Cardiac muscle cell (in vitro differentiated cells and primary cell): ENCODE results near the gene ZFP69B. TPM values are rescaled to one million over a fixed set of nuclear protein-coding genes. Genes with fewer than 3 reads are reported as not detected.

ENCODE experiments used
- DNase-seq, 2 donors: peaks; one replicate each; pipeline versions ENCODE4 v3.0.0 to v3.0.0-alpha.2; 2010 to 2017; ENCODE audit warnings: low read depth in 1 of 2, low spot score in 1 of 2
- H3K27ac ChIP-seq: fragments of 200-600 bp; sonication (generic); 2 replicates; pipeline ENCODE4 v1.5.1; 2016
- H3K27me3 ChIP-seq: fragments of 200-600 bp; sonication (generic); 2 replicates; pipeline ENCODE4 v1.6.0; 2016; ENCODE audit warnings: control low read depth
- H3K36me3 ChIP-seq: fragments of 200-600 bp; sonication (generic); 2 replicates; pipeline ENCODE4 v1.5.1; 2016; ENCODE audit warnings: control low read depth
- H3K4me1 ChIP-seq: fragments of 200-600 bp; sonication (generic); 2 replicates; pipeline ENCODE4 v1.8.1; 2017; ENCODE audit warnings: low read depth, mild to moderate bottlenecking, mixed run types
- H3K4me3 ChIP-seq: fragments of 200-600 bp; sonication (generic); 2 replicates; pipeline ENCODE4 v1.5.1; 2016; ENCODE audit warnings: mild to moderate bottlenecking
- H3K9me3 ChIP-seq: fragments of 200-600 bp; sonication (generic); 2 replicates; pipeline ENCODE4 v1.5.1; 2017; ENCODE audit warnings: low read depth, mild to moderate bottlenecking, control low read depth
- polyA plus RNA-seq: library from polyadenylated mRNA; unstranded; fragments of >200 nt; fragmentation: Nextera tagmentation; extraction: Ambion mirVana; gene quantifications from 2 replicates; pipeline ENCODE4 v1.2.1, GENCODE V29; 2016
- total RNA-seq: library from RNA; depleted of rRNA; stranded (reverse); fragments of >200 nt; gene quantifications from 2 replicates; pipeline ENCODE4 v1.2.3, GENCODE V29; 2016
- TF ChIP-seq, protein P1 (sequence below): IDR thresholded peaks from 2 replicates; pipeline ENCODE4 v1.5.1; 2012; ENCODE audit warnings: low read depth, mild to moderate bottlenecking, low read length

The ZFP69B gene
- total and polyA plus RNA-seq, 2 experiments from 2014 or later = 2.7 to 3.7 TPM

DNA sequence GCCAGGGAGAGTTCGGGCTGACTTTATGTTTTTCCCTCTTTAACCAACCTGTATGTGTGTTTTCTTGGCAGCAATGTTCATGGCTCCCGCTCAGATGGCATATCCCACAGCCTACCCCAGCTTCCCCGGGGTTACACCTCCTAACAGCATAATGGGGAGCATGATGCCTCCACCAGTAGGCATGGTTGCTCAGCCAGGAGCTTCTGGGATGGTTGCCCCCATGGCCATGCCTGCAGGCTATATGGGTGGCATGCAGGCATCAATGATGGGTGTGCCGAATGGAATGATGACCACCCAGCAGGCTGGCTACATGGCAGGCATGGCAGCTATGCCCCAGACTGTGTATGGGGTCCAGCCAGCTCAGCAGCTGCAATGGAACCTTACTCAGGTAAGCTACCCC, 33.6 kb upstream of the ZFP69B start:
- Histone ChIP-seq H3K27ac (no peak overlapping the region), H3K4me1 (no peaks in the 10 kb centered on the region), H3K9me3 (no peaks in the 10 kb centered on the region), H3K4me3 (no peak overlapping the region), H3K36me3 (peaks cover 19% of the 10 kb centered on the region), H3K27me3 (no peaks in the 10 kb centered on the region)
- TF ChIP-seq, protein P1, sequence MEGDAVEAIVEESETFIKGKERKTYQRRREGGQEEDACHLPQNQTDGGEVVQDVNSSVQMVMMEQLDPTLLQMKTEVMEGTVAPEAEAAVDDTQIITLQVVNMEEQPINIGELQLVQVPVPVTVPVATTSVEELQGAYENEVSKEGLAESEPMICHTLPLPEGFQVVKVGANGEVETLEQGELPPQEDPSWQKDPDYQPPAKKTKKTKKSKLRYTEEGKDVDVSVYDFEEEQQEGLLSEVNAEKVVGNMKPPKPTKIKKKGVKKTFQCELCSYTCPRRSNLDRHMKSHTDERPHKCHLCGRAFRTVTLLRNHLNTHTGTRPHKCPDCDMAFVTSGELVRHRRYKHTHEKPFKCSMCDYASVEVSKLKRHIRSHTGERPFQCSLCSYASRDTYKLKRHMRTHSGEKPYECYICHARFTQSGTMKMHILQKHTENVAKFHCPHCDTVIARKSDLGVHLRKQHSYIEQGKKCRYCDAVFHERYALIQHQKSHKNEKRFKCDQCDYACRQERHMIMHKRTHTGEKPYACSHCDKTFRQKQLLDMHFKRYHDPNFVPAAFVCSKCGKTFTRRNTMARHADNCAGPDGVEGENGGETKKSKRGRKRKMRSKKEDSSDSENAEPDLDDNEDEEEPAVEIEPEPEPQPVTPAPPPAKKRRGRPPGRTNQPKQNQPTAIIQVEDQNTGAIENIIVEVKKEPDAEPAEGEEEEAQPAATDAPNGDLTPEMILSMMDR = no peak
- no peak for DNase-seq

- H3K36me3 ChIP-seq = peaks cover 4% of the 10 kb centered on the region
- peak in 1 of 2 donors; percentile 75 for DNase-seq
- TF ChIP-seq, protein P1 = no peak
- H3K9me3 ChIP-seq = no peaks in the 10 kb centered on the region
- no peaks in the 10 kb centered on the region for H3K4me1 ChIP-seq
- H3K27ac ChIP-seq = no peak overlapping the region
- H3K27me3 ChIP-seq = no peaks in the 10 kb centered on the region
- H3K4me3 ChIP-seq = no peak overlapping the region
Measured at GRCh38 chr1:40421431-40422384, 28.6 kb upstream of the ZFP69B start.

DNA sequence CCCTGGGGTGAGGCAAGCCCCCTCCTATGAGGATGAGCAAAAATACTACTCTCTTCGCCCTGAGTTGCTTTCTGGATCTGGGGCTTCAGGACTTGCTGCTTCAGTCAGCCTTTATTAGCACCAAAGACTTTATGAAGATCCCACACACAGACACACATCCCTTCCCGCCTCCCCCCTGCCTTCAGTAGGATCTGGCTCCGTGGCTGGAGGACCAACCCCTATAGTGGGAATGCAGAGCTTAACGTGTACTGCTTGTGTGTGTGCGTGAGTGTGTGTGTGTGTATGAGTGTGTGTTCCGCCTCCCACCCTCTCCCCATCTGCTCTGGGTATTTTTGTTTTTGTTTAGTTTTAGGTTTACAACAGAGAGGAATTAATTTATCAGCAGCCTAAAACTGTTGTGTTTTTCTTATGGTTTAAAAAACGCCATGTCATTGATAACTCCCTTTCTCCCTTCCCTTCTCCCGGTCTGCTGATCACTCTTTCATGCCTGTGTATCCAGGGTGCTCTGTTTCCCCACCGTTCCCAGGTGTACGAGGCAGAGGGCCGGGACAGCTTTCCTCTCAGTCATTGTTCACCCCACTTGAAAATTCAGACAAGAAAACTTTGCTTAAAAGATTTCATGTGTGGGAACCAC, 27.5 kb upstream of the ZFP69B start:
- Histone ChIP-seq H3K27me3 (no peaks in the 10 kb centered on the region), H3K27ac (no peak overlapping the region), H3K9me3 (no peaks in the 10 kb centered on the region), H3K4me3 (no peak overlapping the region), H3K4me1 (no peaks in the 10 kb centered on the region), H3K36me3 (peaks cover 4% of the 10 kb centered on the region)
- DNase-seq = no peak
- TF ChIP-seq, protein P1 = no peak

GRCh38 chr1:40423264-40423642, 27.0 kb upstream of the ZFP69B start:
- H3K9me3 ChIP-seq = no peaks in the 10 kb centered on the region
- peaks cover 4% of the 10 kb centered on the region for H3K36me3 ChIP-seq
- no peak overlapping the region for H3K27ac ChIP-seq
- no peaks in the 10 kb centered on the region for H3K4me1 ChIP-seq
- TF ChIP-seq, protein P1 = no peak
- no peak for DNase-seq
- no peak overlapping the region for H3K4me3 ChIP-seq
- no peaks in the 10 kb centered on the region for H3K27me3 ChIP-seq

DNA sequence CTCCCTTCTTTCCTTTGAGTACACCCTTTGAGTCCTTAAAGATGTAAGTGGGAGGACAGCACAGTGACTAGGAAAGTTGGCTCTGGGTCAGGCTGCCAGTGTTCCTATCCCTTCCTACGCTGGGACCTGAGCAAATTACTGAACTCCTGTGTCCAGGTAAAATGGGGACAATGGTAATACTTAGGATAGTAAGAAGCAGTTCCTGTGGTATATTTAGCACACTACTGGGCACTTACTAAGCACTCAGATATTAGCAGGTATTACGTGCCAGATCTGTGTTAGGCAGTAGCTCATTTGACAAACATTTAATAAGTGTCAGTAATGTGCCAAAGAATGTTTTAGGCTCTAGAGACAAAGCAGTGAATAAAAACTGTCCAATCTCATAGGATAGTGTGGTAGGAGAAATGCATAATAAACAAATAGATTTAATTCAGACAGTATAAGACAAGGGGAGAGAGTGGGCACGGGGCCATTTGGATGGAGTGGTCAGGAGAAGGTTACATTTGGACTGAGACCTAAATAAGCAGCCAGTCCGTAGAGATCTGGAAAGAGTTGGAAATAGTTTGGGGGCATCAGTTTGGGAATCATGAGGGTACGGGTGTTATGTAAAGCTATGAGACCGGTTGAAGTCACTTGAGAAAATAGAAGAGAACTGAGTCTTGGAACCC, 26.2 kb upstream of the ZFP69B start:
- Histone ChIP-seq H3K4me1 (no peaks in the 10 kb centered on the region), H3K36me3 (no peaks in the 10 kb centered on the region), H3K27me3 (no peaks in the 10 kb centered on the region), H3K27ac (no peak overlapping the region), H3K4me3 (no peak overlapping the region), H3K9me3 (no peaks in the 10 kb centered on the region)
- TF ChIP-seq, protein P1 = no peak
- no peak for DNase-seq
